A549 treated with ZK216348 at 1 μM for 4 hours (cell line): ENCODE measurements around the gene ZFP92. TPM values are rescaled to one million over a fixed set of nuclear protein-coding genes. Genes with fewer than 3 reads are reported as not detected.

ENCODE experiments used
- total RNA-seq: library from RNA; stranded (reverse); fragments of 200-300 nt; extraction: Qiagen RNA extraction; gene quantifications from 5 replicates; pipeline ENCODE4 v1.2.3, GENCODE V29; 2022; ENCODE audit warnings: low read depth

ZFP92 gene, protein sequence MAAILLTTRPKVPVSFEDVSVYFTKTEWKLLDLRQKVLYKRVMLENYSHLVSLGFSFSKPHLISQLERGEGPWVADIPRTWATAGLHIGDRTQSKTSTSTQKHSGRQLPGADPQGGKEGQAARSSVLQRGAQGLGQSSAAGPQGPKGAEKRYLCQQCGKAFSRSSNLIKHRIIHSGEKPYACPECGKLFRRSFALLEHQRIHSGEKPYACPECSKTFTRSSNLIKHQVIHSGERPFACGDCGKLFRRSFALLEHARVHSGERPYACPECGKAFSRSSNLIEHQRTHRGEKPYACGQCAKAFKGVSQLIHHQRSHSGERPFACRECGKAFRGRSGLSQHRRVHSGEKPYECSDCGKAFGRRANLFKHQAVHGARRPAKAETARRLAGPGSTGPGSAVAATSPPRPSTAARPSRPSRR
- total RNA-seq, result 0.46 to 0.77 TPM (median 0.54 TPM) in 5 replicates

GRCh38 chrX:153411255-153411987, at the start of gene ZFP92:
ZFP92 (plus strand) TSS chrX:153411472; CDS start chrX:153418323, 6,851 bp downstream.

DNA sequence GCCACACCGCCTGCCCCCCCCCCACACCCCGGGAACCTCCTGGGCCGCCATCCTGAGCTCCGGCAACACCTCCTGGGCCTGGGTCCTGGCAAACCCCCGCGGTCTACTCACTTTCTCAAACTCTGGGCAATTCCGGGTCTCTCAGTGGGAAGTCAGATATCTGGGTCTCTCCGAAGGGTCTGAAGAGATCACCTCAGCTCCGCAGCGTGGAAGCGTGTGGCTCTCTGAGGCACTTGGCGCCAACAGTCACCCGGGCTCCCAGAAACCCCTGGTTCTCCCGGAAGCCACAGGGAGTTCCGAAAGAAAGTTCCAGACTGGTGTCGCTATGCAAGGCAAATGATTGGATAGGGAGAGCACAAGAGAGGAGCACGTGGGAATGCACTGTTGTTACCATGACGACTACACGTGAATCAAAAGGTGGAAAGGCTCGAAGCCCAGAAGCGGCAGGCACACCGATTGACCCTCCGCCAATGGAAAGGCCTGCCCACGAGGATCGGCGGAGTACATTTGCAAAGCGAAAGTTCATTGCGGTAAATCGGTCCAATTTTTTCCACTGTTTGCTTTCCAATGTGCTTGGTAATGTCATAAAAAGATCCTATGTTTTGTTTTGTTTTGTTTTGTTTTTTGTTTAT, 10.0 kb upstream of the ZFP92 start, which contains the start of gene PNMA6E:
TSS of gene PNMA6E (minus strand) at position 218 of the 632 bp plus-strand sequence. CDS start 2,501 bp downstream, outside the sequence.

GRCh38 chrX:153445856-153446635, 34.8 kb downstream of the ZFP92 start, which contains the start of gene TREX2:
TREX2 (minus strand) TSS chrX:153446056; CDS start chrX:153445430, 626 bp downstream.

Other genes starting within 250 kb of the ZFP92 start
- 0.09 to 0.28 TPM (median 0.18 TPM) in 4 of 5 replicates, not detected in the other for gene MAGEA1, start 232.2 kb upstream of the ZFP92 start, total RNA-seq
- not detected in 5 replicates for gene PNMA6F, start 89.7 kb upstream of the ZFP92 start, total RNA-seq
- 5.0 to 6.3 TPM (median 5.5 TPM) in 5 replicates for gene ZNF275, start 77.3 kb upstream of the ZFP92 start, total RNA-seq
- gene PNMA6E, start 10.1 kb upstream of the ZFP92 start, total RNA-seq, result 0.08 to 0.09 TPM in 2 of 5 replicates, not detected in the others
- 0.79 to 2.0 TPM (median 1.3 TPM) in 5 replicates for gene TREX2, start 34.6 kb downstream of the ZFP92 start, total RNA-seq
- gene HAUS7, start 59.1 kb downstream of the ZFP92 start, total RNA-seq, result 52.1 to 60.0 TPM (median 55.4 TPM) in 5 replicates
- 0.12 to 0.26 TPM (median 0.18 TPM) in 4 of 5 replicates, not detected in the other for gene BGN, start 83.5 kb downstream of the ZFP92 start, total RNA-seq
- 0.05 to 0.21 TPM (median 0.07 TPM) in 4 of 5 replicates, not detected in the other for gene ATP2B3, start 106.2 kb downstream of the ZFP92 start, total RNA-seq
- 38.7 to 61.9 TPM (median 57.2 TPM) in 5 replicates for gene CCNQ, start 187.7 kb downstream of the ZFP92 start, total RNA-seq
- gene DUSP9, start 235.7 kb downstream of the ZFP92 start, total RNA-seq, result 1.2 to 1.7 TPM (median 1.5 TPM) in 5 replicates